CD14-positive monocyte (primary cell): ENCODE measurements around the gene BIRC2. TPM values are rescaled to one million over a fixed set of nuclear protein-coding genes. Genes with fewer than 3 reads are reported as not detected.
A peak's percentile ranks its signal among the peaks of the same experiment; 100 is the strongest.

Experiments used
- DNase-seq, 3 donors: peaks; one replicate each; pipeline ENCODE4 v3.0.0-alpha.2; 2011 to 2022
- H2AFZ ChIP-seq: 2 replicates; pipeline ENCODE4 v1.6.0; 2012; ENCODE audit warnings: mild to moderate bottlenecking, low read depth, low read length, inconsistent platforms; ENCODE audit not compliant: insufficient read depth, poor library complexity, severe bottlenecking
- H3K27ac ChIP-seq, 2 donors: 1 replicate in 1 of 2; 2 replicates in 1 of 2; pipeline ENCODE4 v1.5.1; 2012 to 2013; ENCODE audit warnings: low read length in 2 of 2, control low read depth in 1 of 2, inconsistent platforms in 1 of 2, low read depth in 1 of 2, mild to moderate bottlenecking in 1 of 2
- H3K27me3 ChIP-seq, 2 donors: one replicate each; pipeline versions ENCODE4 v1.6.0 to v1.6.1; 2011 to 2013; ENCODE audit warnings: low read length in 2 of 2; ENCODE audit not compliant: control insufficient read depth in 2 of 2, insufficient read depth in 2 of 2
- H3K36me3 ChIP-seq, 2 donors: replicated peaks in 1 of 2; 1 replicate in 1 of 2; 2 replicates in 1 of 2; pipeline versions ENCODE4 v1.5.1 to v1.6.1; 2012 to 2013; ENCODE audit warnings: low read length in 2 of 2, control low read depth in 1 of 2, inconsistent platforms in 1 of 2, mild to moderate bottlenecking in 1 of 2; ENCODE audit not compliant: insufficient read depth in 2 of 2, control insufficient read depth in 1 of 2
- H3K4me1 ChIP-seq, 2 donors: 1 replicate in 1 of 2; 2 replicates in 1 of 2; pipeline versions ENCODE4 v1.5.1 to v1.6.1; 2012 to 2013; ENCODE audit warnings: low read length in 2 of 2, control low read depth in 1 of 2, inconsistent platforms in 1 of 2, mild to moderate bottlenecking in 1 of 2, moderate library complexity in 1 of 2; ENCODE audit not compliant: insufficient read depth in 2 of 2, control insufficient read depth in 1 of 2
- H3K4me2 ChIP-seq: replicated peaks from 2 replicates; pipeline ENCODE3; 2012; ENCODE audit warnings: low read length, moderate library complexity, mild to moderate bottlenecking; ENCODE audit not compliant: poor library complexity, severe bottlenecking; ENCODE audit errors: extremely low read depth
- H3K4me3 ChIP-seq, 3 experiments: fragments of 200-600 bp in 1 of 3; sonication (generic) in 1 of 3; replicated peaks in 1 of 3; 1 replicate in 2 of 3; 2 replicates in 1 of 3; pipeline ENCODE4 v1.5.1; 2011 to 2013; ENCODE audit warnings: low read length in 3 of 3, mild to moderate bottlenecking in 3 of 3, control low read depth in 2 of 3, low read depth in 2 of 3, inconsistent platforms in 1 of 3, moderate library complexity in 1 of 3
- H3K79me2 ChIP-seq: 2 replicates; pipeline ENCODE4 v1.6.0; 2012; ENCODE audit warnings: mild to moderate bottlenecking, control low read depth, inconsistent platforms, low read length, moderate library complexity; ENCODE audit not compliant: insufficient read depth
- H3K9ac ChIP-seq: 2 replicates; pipeline ENCODE4 v1.6.0; 2017; ENCODE audit warnings: low read length, mild to moderate bottlenecking; ENCODE audit not compliant: insufficient read depth, poor library complexity, severe bottlenecking
- H3K9me3 ChIP-seq, 2 donors: replicated peaks in 1 of 2; 1 replicate in 1 of 2; 2 replicates in 1 of 2; pipeline versions ENCODE4 v1.5.1 to v1.6.1; 2012 to 2013; ENCODE audit warnings: low read length in 2 of 2, control low read depth in 1 of 2; ENCODE audit not compliant: control insufficient read depth in 1 of 2, insufficient read depth in 1 of 2
- H4K20me1 ChIP-seq: 2 replicates; pipeline ENCODE4 v1.6.0; 2012; ENCODE audit warnings: mild to moderate bottlenecking, low read length, control low read depth, moderate library complexity; ENCODE audit not compliant: insufficient read depth
- H3K27ac Mint-ChIP-seq, 7 donors: one replicate each; pipeline ENCODE4 v1.8.0; 2020; ENCODE audit warnings: mild to moderate bottlenecking in 7 of 7, mixed read lengths in 7 of 7, moderate library complexity in 6 of 7, inconsistent platforms in 2 of 7
- H3K27me3 Mint-ChIP-seq, 3 donors: one replicate each; pipeline ENCODE4 v1.8.0; 2021 to 2022; ENCODE audit warnings: low read depth in 3 of 3, mild to moderate bottlenecking in 3 of 3, mixed read lengths in 3 of 3, moderate library complexity in 3 of 3, inconsistent platforms in 1 of 3
- H3K36me3 Mint-ChIP-seq, 2 donors: one replicate each; pipeline ENCODE4 v1.8.0; 2020; ENCODE audit warnings: mixed read lengths in 2 of 2, inconsistent platforms in 1 of 2, mild to moderate bottlenecking in 1 of 2
- H3K4me1 Mint-ChIP-seq: one replicate; pipeline ENCODE4 v1.8.0; 2020; ENCODE audit warnings: mild to moderate bottlenecking, mixed read lengths
- H3K4me3 Mint-ChIP-seq, 2 donors: one replicate each; pipeline ENCODE4 v1.8.0; 2020; ENCODE audit warnings: mild to moderate bottlenecking in 2 of 2, mixed read lengths in 2 of 2, moderate library complexity in 1 of 2
- H3K9me3 Mint-ChIP-seq, 7 donors: one replicate each; pipeline ENCODE4 v1.8.0; 2020 to 2022; ENCODE audit warnings: mixed read lengths in 7 of 7, mild to moderate bottlenecking in 6 of 7, moderate library complexity in 6 of 7, inconsistent platforms in 2 of 7
- WGBS: methylation state at CpG from one replicate; pipeline ENCODE4 v1.1.5; 2013; ENCODE audit warnings: missing lambda C conversion rate; ENCODE audit not compliant: insufficient coverage; 5-methylcytosine and 5-hydroxymethylcytosine counted together
- intact Hi-C, 2 donors: fragments of 100-400 bp; cut with micrococcal nuclease; formaldehyde crosslinking; loops; one replicate each; pipeline versions ENCODE4 v1.15.0 to v1.15.1; 2023
- polyA plus RNA-seq, 3 donors: library from polyadenylated mRNA; depleted of rRNA in 1 of 3; unstranded in 2 of 3; stranded (reverse) in 1 of 3; fragments of 300-500 nt in 2 of 3; fragments of >200 nt in 1 of 3; fragmentation: Illumina TruSeq in 2 of 3; gene quantifications; 1 replicate in 2 of 3; 2 replicates in 1 of 3; pipeline ENCODE4 v1.2.3, GENCODE V29; 2012 to 2021
- TF ChIP-seq, protein P1 (sequence below): fragments of 200-600 bp; IDR thresholded peaks from one replicate; pipeline ENCODE4 v1.8.0; 2022; ENCODE audit warnings: antibody characterized with exemption, mild to moderate bottlenecking

BIRC2 gene
- polyA plus RNA-seq, 3 donors, result 25.3 to 54.7 (median 50.2) TPM

DNA sequence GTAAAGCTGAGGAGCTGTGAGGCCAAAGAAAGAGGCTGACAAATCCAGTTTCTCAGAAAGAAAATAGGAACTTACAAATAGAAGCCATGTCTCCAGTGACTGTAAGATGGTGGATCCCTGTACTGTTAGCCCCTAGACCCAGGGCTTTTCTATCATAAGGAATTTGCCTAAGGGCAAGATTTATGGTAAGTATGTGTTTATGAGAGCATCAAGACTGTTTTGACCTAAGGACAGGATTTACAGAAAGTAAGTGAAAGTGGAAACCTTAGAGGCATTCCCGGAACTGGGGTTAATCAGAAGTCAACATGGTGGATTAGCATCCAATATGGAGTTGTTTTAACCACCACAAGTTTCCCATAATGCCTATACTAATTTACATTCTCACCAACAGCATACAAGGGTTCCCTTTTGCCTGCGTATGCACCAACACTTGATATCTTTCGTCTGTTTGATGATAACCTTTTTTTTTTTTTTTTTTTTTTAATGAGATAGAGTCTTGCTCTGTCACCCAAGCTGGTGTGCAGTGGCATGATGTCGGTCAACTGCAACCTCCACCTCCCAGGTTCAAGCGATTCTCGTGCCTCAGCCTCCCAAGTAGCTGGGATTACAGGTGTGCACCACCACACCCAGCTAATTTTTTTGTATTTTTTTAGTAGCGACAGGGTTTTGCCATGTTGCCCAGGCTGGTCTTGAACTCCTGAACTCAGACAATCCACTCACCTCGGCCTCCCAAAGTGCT is 40.2 kb downstream of the BIRC2 start:
- no peak overlapping the region for H3K4me3 ChIP-seq
- peaks cover 31 to 79% of the 10 kb centered on the region in 2 donors for H3K36me3 ChIP-seq
- no peak overlapping the region for H2AFZ ChIP-seq
- intact Hi-C loops, result no loop called here
- H3K27ac ChIP-seq, result no peak overlapping the region
- Mint-ChIP-seq H3K4me1 (peaks cover 5% of the 10 kb centered on the region), H3K4me3 (no peak overlapping the region), H3K36me3 (peaks cover 52 to 67% of the 10 kb centered on the region in 2 donors), H3K9me3 (no peaks in the 10 kb centered on the region), H3K27me3 (no peaks in the 10 kb centered on the region), H3K27ac (peak overlapping the region in 1 of 7 donors; percentile 57)
- TF ChIP-seq, protein P1, sequence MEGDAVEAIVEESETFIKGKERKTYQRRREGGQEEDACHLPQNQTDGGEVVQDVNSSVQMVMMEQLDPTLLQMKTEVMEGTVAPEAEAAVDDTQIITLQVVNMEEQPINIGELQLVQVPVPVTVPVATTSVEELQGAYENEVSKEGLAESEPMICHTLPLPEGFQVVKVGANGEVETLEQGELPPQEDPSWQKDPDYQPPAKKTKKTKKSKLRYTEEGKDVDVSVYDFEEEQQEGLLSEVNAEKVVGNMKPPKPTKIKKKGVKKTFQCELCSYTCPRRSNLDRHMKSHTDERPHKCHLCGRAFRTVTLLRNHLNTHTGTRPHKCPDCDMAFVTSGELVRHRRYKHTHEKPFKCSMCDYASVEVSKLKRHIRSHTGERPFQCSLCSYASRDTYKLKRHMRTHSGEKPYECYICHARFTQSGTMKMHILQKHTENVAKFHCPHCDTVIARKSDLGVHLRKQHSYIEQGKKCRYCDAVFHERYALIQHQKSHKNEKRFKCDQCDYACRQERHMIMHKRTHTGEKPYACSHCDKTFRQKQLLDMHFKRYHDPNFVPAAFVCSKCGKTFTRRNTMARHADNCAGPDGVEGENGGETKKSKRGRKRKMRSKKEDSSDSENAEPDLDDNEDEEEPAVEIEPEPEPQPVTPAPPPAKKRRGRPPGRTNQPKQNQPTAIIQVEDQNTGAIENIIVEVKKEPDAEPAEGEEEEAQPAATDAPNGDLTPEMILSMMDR, result no peak
- no CpG with 5 or more reads among the region's 8 CpGs for WGBS
- H3K9ac ChIP-seq, result no peak overlapping the region
- H3K9me3 ChIP-seq, result no peaks in the 10 kb centered on the region
- H3K4me1 ChIP-seq, result no peaks in the 10 kb centered on the region
- H4K20me1 ChIP-seq, result peaks cover 17% of the 10 kb centered on the region
- H3K4me2 ChIP-seq, result no peak overlapping the region
- no peak for DNase-seq
- no peaks in the 10 kb centered on the region for H3K79me2 ChIP-seq
- no peaks in the 10 kb centered on the region for H3K27me3 ChIP-seq

DNA sequence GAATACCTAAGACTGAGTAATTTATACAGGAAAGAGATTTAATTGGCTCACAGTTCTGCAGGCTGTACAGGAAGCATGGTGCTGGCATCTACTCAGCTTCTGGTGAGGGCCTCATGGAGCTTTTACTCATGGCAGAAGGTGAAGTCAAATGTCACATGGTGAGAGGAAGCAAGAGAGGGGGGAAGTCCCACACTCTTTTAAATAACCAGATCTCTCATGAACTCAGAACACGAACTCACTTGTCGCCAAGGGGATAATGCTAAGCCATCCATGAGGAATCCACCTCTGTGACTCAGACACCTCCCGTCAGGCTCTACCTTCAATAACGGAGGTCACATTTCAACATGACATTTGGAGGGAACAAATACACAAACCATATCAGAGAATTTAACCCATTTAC is 42.2 kb downstream of the BIRC2 start:
- DNase-seq, result peak in 1 of 3 donors; percentile 53
- intact Hi-C loops, result no loop called here
- Histone ChIP-seq H3K79me2 (no peaks in the 10 kb centered on the region), H3K4me1 (no peaks in the 10 kb centered on the region), H3K9me3 (no peaks in the 10 kb centered on the region), H3K36me3 (peaks cover 35 to 85% of the 10 kb centered on the region in 2 donors), H4K20me1 (peaks cover 37% of the 10 kb centered on the region), H3K27me3 (no peaks in the 10 kb centered on the region), H3K9ac (no peak overlapping the region), H3K4me3 (no peak overlapping the region), H3K27ac (no peak overlapping the region), H2AFZ (no peak overlapping the region), H3K4me2 (no peak overlapping the region)
- H3K4me1 Mint-ChIP-seq, result peaks cover 5% of the 10 kb centered on the region
- peak overlapping the region in 1 of 7 donors; percentile 6 for H3K27ac Mint-ChIP-seq
- H3K4me3 Mint-ChIP-seq, result no peak overlapping the region
- no peaks in the 10 kb centered on the region for H3K9me3 Mint-ChIP-seq
- H3K27me3 Mint-ChIP-seq, result no peaks in the 10 kb centered on the region
- WGBS, result 100% methylated on average over 2 of the region's 4 CpGs
- H3K36me3 Mint-ChIP-seq, result peaks cover 50 to 67% of the 10 kb centered on the region in 2 donors
- TF ChIP-seq, protein P1, result no peak
